DND-41 (cell line): ENCODE data around the gene MKNK1.

Source experiments
- CTCF ChIP-seq: IDR thresholded peaks from 2 replicates; pipeline ENCODE4 v1.5.1; 2012; ENCODE audit warnings: borderline replicate concordance, low read length, moderate library complexity, mild to moderate bottlenecking; ENCODE audit not compliant: poor library complexity, severe bottlenecking; ENCODE audit errors: extremely low read depth
- EZH2 ChIP-seq: IDR thresholded peaks from 3 replicates; pipeline ENCODE4 v1.6.1; 2012; ENCODE audit warnings: borderline replicate concordance, low read depth, mild to moderate bottlenecking, moderate library complexity, low read length, inconsistent platforms; ENCODE audit not compliant: severe bottlenecking

DNA sequence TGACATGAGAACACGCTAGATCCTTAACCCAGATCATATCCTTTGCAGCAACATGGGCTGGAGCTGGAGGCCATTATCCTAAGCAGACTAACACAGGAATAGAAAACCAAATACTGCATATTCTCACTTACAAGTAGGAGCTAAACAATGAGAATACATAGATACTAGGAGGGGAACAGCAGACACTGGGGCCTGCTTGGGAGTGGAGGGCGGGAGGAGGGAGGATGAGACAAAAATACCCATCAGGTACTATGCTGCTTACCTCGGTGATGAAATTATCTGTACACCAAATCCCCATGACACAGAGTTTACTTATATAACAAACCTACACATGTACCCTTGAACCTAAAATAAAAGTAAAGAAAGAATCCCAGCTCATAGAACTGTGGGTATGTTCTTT, 13.8 kb upstream of the MKNK1 start:
- TF ChIP-seq CTCF (no peak), EZH2 (no peak)
